ENCODE results near the gene MOGAT1.

The MOGAT1 gene

GRCh38 chr2:222635295-222635694 is 36.2 kb upstream of the MOGAT1 start:
- Histone ChIP-seq H3K27ac (ENCODE audit: extremely low read depth, low read depth, low read length) (no peak overlapping the region), H3K36me3 (ENCODE audit: control insufficient read depth in 2 of 2, insufficient read depth in 1 of 2, low read length in 2 of 2) (peaks cover 84 to 90% of the 10 kb centered on the region in 2 experiments), H3K4me1 (ENCODE audit: control insufficient read depth, insufficient read depth, low read length) (no peaks in the 10 kb centered on the region), H3K4me3 (ENCODE audit: low read depth, low read length) (no peak overlapping the region), H3K9me3 (ENCODE audit: control insufficient read depth, insufficient read depth, low read depth, low read length) (no peaks in the 10 kb centered on the region)
- ChIA-PET CTCF (no interaction called here), POLR2A (no interaction called here)
- no peak for TF ChIP-seq ZNF248 (tag by site-specific recombination; IDR thresholded peaks at IDR 0.05)

GRCh38 chr2:222637067-222637466 is 34.4 kb upstream of the MOGAT1 start:
- H3K36me3 ChIP-seq (ENCODE audit: control insufficient read depth in 2 of 2, insufficient read depth in 1 of 2, low read length in 2 of 2) = peaks cover 83 to 87% of the 10 kb centered on the region in 2 experiments
- POLR2A ChIA-PET = interaction anchor here (0.8 kb wide), 1 partner anchor 18 kb away, joined by 3 read pairs; no protein-coding TSS in a partner anchor
- TF ChIP-seq PRDM1 (tag by site-specific recombination; IDR thresholded peaks at IDR 0.05) (no peak), ZNF658 (tag by site-specific recombination; IDR thresholded peaks at IDR 0.05) (no peak), ZBTB17 (tag by site-specific recombination; IDR thresholded peaks at IDR 0.05) (no peak), BCL11A (tag by site-specific recombination; IDR thresholded peaks at IDR 0.05; ENCODE audit: low read depth) (no peak), IKZF3 (tag by site-specific recombination; IDR thresholded peaks at IDR 0.05) (no peak), ZNF169 (tag by site-specific recombination; IDR thresholded peaks at IDR 0.05) (no peak), TRIM28 (IDR thresholded peaks at IDR 0.05; ENCODE audit: borderline replicate concordance, low read length) (no peak), ZNF155 (tag by site-specific recombination; IDR thresholded peaks at IDR 0.05) (no peak), ZNF433 (tag by site-specific recombination; IDR thresholded peaks at IDR 0.05; ENCODE audit: low read depth) (no peak), KLF10 (tag by site-specific recombination; IDR thresholded peaks at IDR 0.05) (no peak), REST (tag by site-specific recombination; IDR thresholded peaks at IDR 0.05) (no peak)
- H3K9me3 ChIP-seq (ENCODE audit: control insufficient read depth, insufficient read depth, low read depth, low read length) = no peaks in the 10 kb centered on the region
- H3K4me3 ChIP-seq (ENCODE audit: low read depth, low read length) = no peak overlapping the region
- no peaks in the 10 kb centered on the region for H3K4me1 ChIP-seq (ENCODE audit: control insufficient read depth, insufficient read depth, low read length)
- H3K27ac ChIP-seq (ENCODE audit: extremely low read depth, low read depth, low read length) = no peak overlapping the region
- CTCF ChIA-PET = no interaction called here

- ChIA-PET CTCF (no interaction called here), POLR2A (no interaction called here)
- Histone ChIP-seq H3K4me1 (ENCODE audit: control insufficient read depth, insufficient read depth, low read length) (no peaks in the 10 kb centered on the region), H3K27ac (ENCODE audit: extremely low read depth, low read depth, low read length) (no peak overlapping the region), H3K36me3 (ENCODE audit: control insufficient read depth in 2 of 2, insufficient read depth in 1 of 2, low read length in 2 of 2) (peaks cover 74 to 87% of the 10 kb centered on the region in 2 experiments), H3K9me3 (ENCODE audit: control insufficient read depth, insufficient read depth, low read depth, low read length) (no peaks in the 10 kb centered on the region), H3K4me3 (ENCODE audit: low read depth, low read length) (no peak overlapping the region)
- TF ChIP-seq ZNF707 (tag by site-specific recombination; IDR thresholded peaks at IDR 0.05) (no peak), PRDM2 (tag by site-specific recombination; IDR thresholded peaks at IDR 0.05; ENCODE audit: borderline replicate concordance) (no peak), ZNF621 (tag by site-specific recombination; IDR thresholded peaks at IDR 0.05) (no peak), ZNF311 (tag by site-specific recombination; IDR thresholded peaks at IDR 0.05; ENCODE audit: borderline replicate concordance) (no peak), ZNF664 (tag by site-specific recombination; IDR thresholded peaks at IDR 0.05) (no peak), ZNF514 (tag by site-specific recombination; IDR thresholded peaks at IDR 0.05) (no peak)
Observed at GRCh38 chr2:222641336-222641735, 30.1 kb upstream of the MOGAT1 start.

All from HEK293 (cell line).